ENCODE results near the gene MTA1. TPM values are rescaled to one million over a fixed set of nuclear protein-coding genes. Genes with fewer than 3 reads are reported as not detected.

The MTA1 gene
- total and polyA plus RNA-seq, 2 of the 8 experiments (the other 6 are each of a cell fraction or from before 2014, with no cell fraction given) = 73.9 to 221 TPM

DNA sequence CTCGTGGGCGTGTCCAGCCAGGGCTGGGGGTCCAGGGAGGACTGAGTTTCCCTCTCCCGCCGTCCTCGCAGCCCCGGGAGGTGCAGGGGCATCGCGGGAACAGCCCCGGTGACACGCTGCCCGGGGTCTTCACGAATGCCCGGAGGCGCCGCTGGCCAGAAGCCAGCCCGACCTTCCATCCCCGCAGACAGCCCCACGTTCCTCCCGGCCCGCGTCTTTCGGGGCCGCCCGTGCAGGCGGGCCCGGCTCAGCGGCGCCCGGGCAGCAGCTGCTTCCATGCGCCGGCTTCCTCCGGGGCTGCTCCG lies 70.6 kb downstream of the MTA1 start:
- TF ChIP-seq POLR2AphosphoS5 (IDR thresholded peaks at IDR 0.05; ENCODE audit: low read depth, low read length) (no peak), CBX5 (IDR thresholded peaks at IDR 0.05; ENCODE audit: low read depth, low read length) (no peak), JUND (IDR thresholded peaks at IDR 0.05; ENCODE audit: low read length) (no peak), SUZ12 (IDR thresholded peaks at IDR 0.05; ENCODE audit: low read length) (no peak), CHD1 (IDR thresholded peaks at IDR 0.05; ENCODE audit: low read depth, low read length) (no peak), PHF8 (conservative IDR thresholded peaks at IDR 0.05; ENCODE audit: low read depth, low read length) (no peak), KDM4A (IDR thresholded peaks at IDR 0.05; ENCODE audit: low read depth, low read length, severe bottlenecking) (peak; percentile 95)
- 6% methylated on average over 22 of the region's 33 CpGs; no CpG with 5 or more reads in 1 of the 2 experiments for WGBS, 2 experiments (ENCODE audit: extremely low coverage in 1 of 2, insufficient coverage in 1 of 2, insufficient read length in 1 of 2, insufficient replicate concordance in 2 of 2, low coverage in 1 of 2, low lambda C conversion rate in 2 of 2, missing lambda C conversion rate in 1 of 2)
- DNase-seq (ENCODE audit: low read depth in 1 of 2, low spot score in 2 of 2) (no peak), FAIRE-seq (no peak)
- Histone ChIP-seq H2BK120ac (replicated peaks; ENCODE audit: low read depth, low read length) (no peak overlapping the region), H2BK20ac (ENCODE audit: low read length) (no peak overlapping the region), H4K20me1 (replicated peaks in 1 of 2; ENCODE audit: control insufficient read depth in 1 of 2, insufficient read depth in 2 of 2, low read length in 2 of 2) (peaks cover 0 to 12% of the 10 kb centered on the region in 2 experiments), H3K27me3 (replicated peaks in 1 of 4; ENCODE audit: control insufficient read depth in 3 of 4, extremely low read depth in 1 of 4, insufficient read depth in 3 of 4, low read length in 3 of 4) (peaks cover 28 to 38% (median 37%) of the 10 kb centered on the region in 4 experiments), H4K5ac (ENCODE audit: insufficient read length, low read depth, low read length) (no peak overlapping the region), H3K4me3 (ENCODE audit: extremely low read depth in 1 of 4, insufficient read depth in 2 of 4, low read depth in 3 of 4, low read length in 4 of 4) (peak overlapping the region; percentile 30 to 77 (median 56)), H3K23me2 (ENCODE audit: low read depth, low read length) (peaks cover 9% of the 10 kb centered on the region; the same call in 1 of the 2 replicates), H3K36me3 (ENCODE audit: control insufficient read depth in 2 of 4, insufficient read depth in 4 of 4, low read length in 3 of 4) (no peaks in the 10 kb centered on the region; a peak in 2 of 8 replicates), H3K23ac (ENCODE audit: insufficient read length) (no peak overlapping the region), H2AK5ac (ENCODE audit: low read depth, low read length) (no peak overlapping the region), H2BK5ac (ENCODE audit: low read depth, low read length) (no peak overlapping the region), H3K14ac (ENCODE audit: insufficient read length) (no peak overlapping the region), H4K8ac (ENCODE audit: extremely low read depth, insufficient read depth, low read length) (peak overlapping the region; percentile 68), H2BK12ac (ENCODE audit: low read depth, low read length) (no peak overlapping the region), H3K4ac (replicated peaks; ENCODE audit: insufficient read length, low read depth, low read length) (no peak overlapping the region), H3K27ac (ENCODE audit: low read depth, low read length) (peak overlapping the region; percentile 60; the same call in 1 of the 2 replicates), H3K9ac (replicated peaks in 1 of 4; ENCODE audit: extremely low read depth in 1 of 4, low read depth in 3 of 4, low read length in 3 of 4) (peak overlapping the region in 3 of 4 experiments; percentile 51 to 70 (median 53); a peak in 3 of 7 replicates), H3K18ac (ENCODE audit: extremely low read depth, low read length) (no peak overlapping the region; the same call in none of the 2 replicates), H2BK15ac (ENCODE audit: low read length) (no peak overlapping the region), H3K56ac (replicated peaks; ENCODE audit: insufficient read length, low read depth, low read length) (no peak overlapping the region), H3K79me1 (ENCODE audit: low read depth, low read length) (no peaks in the 10 kb centered on the region), H3K79me2 (ENCODE audit: control insufficient read depth in 1 of 2, insufficient read depth in 2 of 2, low read length in 2 of 2) (no peaks in the 10 kb centered on the region), H3K4me1 (replicated peaks in 1 of 4; ENCODE audit: control insufficient read depth in 3 of 4, insufficient read depth in 4 of 4, low read length in 3 of 4) (peaks cover 0 to 20% (median 5%) of the 10 kb centered on the region in 4 experiments; a peak in 5 of 7 replicates), H4K91ac (replicated peaks; ENCODE audit: insufficient read length, low read length) (no peak overlapping the region), H2AFZ (ENCODE audit: low read length) (no peak overlapping the region), H3K4me2 (ENCODE audit: insufficient read depth in 1 of 2, low read depth in 2 of 2, low read length in 2 of 2) (peak overlapping the region; percentile 37 to 100), H3K9me3 (ENCODE audit: insufficient read depth in 2 of 2, low read depth in 1 of 2, low read length in 1 of 2) (no peaks in the 10 kb centered on the region)
- ChIA-PET POLR2A (ENCODE audit: partially characterized antibody) (interaction anchor here (0.8 to 2.8 kb wide), 3 partner anchors 9 to 17 kb away, joined by 4 to 9 read pairs (median 8); no protein-coding TSS in a partner anchor), CTCF (ENCODE audit: partially characterized antibody) (interaction anchor here (0.8 to 2.6 kb wide), 20 partner anchors 9 to 709 kb away, joined by 3 to 33 read pairs (median 6); partner anchors contain the start of gene PACS2)

Data from H1 (cell line).